Measurements from ENCODE around the gene BPIFB1. TPM values are rescaled to one million over a fixed set of nuclear protein-coding genes. Genes with fewer than 3 reads are reported as not detected.

The BPIFB1 gene
- total and polyA plus RNA-seq, 2 of the 8 experiments (the other 6 are each of a cell fraction or from before 2014, with no cell fraction given): not detected

GRCh38 chr20:33337531-33338165 is 54.6 kb downstream of the BPIFB1 start:
- Histone ChIP-seq H2BK15ac (ENCODE audit: low read length) (no peak overlapping the region), H3K23me2 (ENCODE audit: low read depth, low read length) (peaks cover 6% of the 10 kb centered on the region; the same call in 1 of the 2 replicates), H3K36me3 (ENCODE audit: control insufficient read depth in 2 of 4, insufficient read depth in 4 of 4, low read length in 3 of 4) (no peaks in the 10 kb centered on the region), H2AK5ac (ENCODE audit: low read depth, low read length) (no peak overlapping the region), H3K4me3 (ENCODE audit: extremely low read depth in 1 of 4, insufficient read depth in 2 of 4, low read depth in 3 of 4, low read length in 4 of 4) (no peak overlapping the region), H3K23ac (ENCODE audit: insufficient read length) (no peak overlapping the region), H3K9ac (replicated peaks in 1 of 4; ENCODE audit: extremely low read depth in 1 of 4, low read depth in 3 of 4, low read length in 3 of 4) (no peak overlapping the region), H3K27ac (ENCODE audit: low read depth, low read length) (no peak overlapping the region), H2BK20ac (ENCODE audit: low read length) (no peak overlapping the region), H3K79me1 (ENCODE audit: low read depth, low read length) (no peaks in the 10 kb centered on the region), H2BK12ac (ENCODE audit: low read depth, low read length) (no peak overlapping the region), H2BK120ac (replicated peaks; ENCODE audit: low read depth, low read length) (no peak overlapping the region), H3K4me2 (ENCODE audit: insufficient read depth in 1 of 2, low read depth in 2 of 2, low read length in 2 of 2) (no peak overlapping the region), H3K56ac (replicated peaks; ENCODE audit: insufficient read length, low read depth, low read length) (no peak overlapping the region), H3K9me3 (ENCODE audit: insufficient read depth in 2 of 2, low read depth in 1 of 2, low read length in 1 of 2) (no peaks in the 10 kb centered on the region), H3K4me1 (replicated peaks in 1 of 4; ENCODE audit: control insufficient read depth in 3 of 4, insufficient read depth in 4 of 4, low read length in 3 of 4) (no peaks in the 10 kb centered on the region; a peak in 1 of 7 replicates), H3K4ac (replicated peaks; ENCODE audit: insufficient read length, low read depth, low read length) (no peak overlapping the region), H2AFZ (ENCODE audit: low read length) (no peak overlapping the region), H2BK5ac (ENCODE audit: low read depth, low read length) (no peak overlapping the region), H4K20me1 (replicated peaks in 1 of 2; ENCODE audit: control insufficient read depth in 1 of 2, insufficient read depth in 2 of 2, low read length in 2 of 2) (peaks cover 0 to 2% of the 10 kb centered on the region in 2 experiments), H4K8ac (ENCODE audit: extremely low read depth, insufficient read depth, low read length) (no peak overlapping the region), H4K5ac (ENCODE audit: insufficient read length, low read depth, low read length) (no peak overlapping the region), H3K18ac (ENCODE audit: extremely low read depth, low read length) (no peak overlapping the region), H3K79me2 (ENCODE audit: control insufficient read depth in 1 of 2, insufficient read depth in 2 of 2, low read length in 2 of 2) (no peaks in the 10 kb centered on the region), H3K27me3 (replicated peaks in 1 of 4; ENCODE audit: control insufficient read depth in 3 of 4, extremely low read depth in 1 of 4, insufficient read depth in 3 of 4, low read length in 3 of 4) (no peaks in the 10 kb centered on the region), H4K91ac (replicated peaks; ENCODE audit: insufficient read length, low read length) (no peak overlapping the region), H3K14ac (ENCODE audit: insufficient read length) (no peak overlapping the region)
- FAIRE-seq (no peak), DNase-seq (ENCODE audit: low read depth in 1 of 2, low spot score in 2 of 2) (no peak)
- ChIA-PET CTCF (ENCODE audit: partially characterized antibody) (interaction anchor here (1.0 kb wide), 1 partner anchor 120 kb away, joined by 3 read pairs; no protein-coding TSS in a partner anchor), POLR2A (ENCODE audit: partially characterized antibody) (no interaction called here)
- TF ChIP-seq CHD2 (IDR thresholded peaks at IDR 0.05; ENCODE audit: low read length): no peak
- TF ChIP-seq CEBPB (IDR thresholded peaks at IDR 0.05; ENCODE audit: low read depth, low read length): no peak
- TF ChIP-seq, protein P1, sequence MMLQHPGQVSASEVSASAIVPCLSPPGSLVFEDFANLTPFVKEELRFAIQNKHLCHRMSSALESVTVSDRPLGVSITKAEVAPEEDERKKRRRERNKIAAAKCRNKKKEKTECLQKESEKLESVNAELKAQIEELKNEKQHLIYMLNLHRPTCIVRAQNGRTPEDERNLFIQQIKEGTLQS (IDR thresholded peaks at IDR 0.05; ENCODE audit: insufficient read depth, low read depth, low read length): no peak
- no peak for TF ChIP-seq SIN3A (conservative IDR thresholded peaks at IDR 0.05 in 1 of 2, IDR thresholded peaks at IDR 0.05 in 1 of 2; ENCODE audit: low read depth in 1 of 2, low read length in 2 of 2)
- no peak for TF ChIP-seq MAFK (IDR thresholded peaks at IDR 0.05; ENCODE audit: low read depth, low read length)
- TF ChIP-seq TAF7 (optimal IDR thresholded peaks at IDR 0.05; ENCODE audit: borderline replicate concordance, low read depth, low read length): no peak
- 89 to 100% methylated on average over 1 to 6 of the region's 6 CpGs for WGBS, 2 experiments (ENCODE audit: extremely low coverage in 1 of 2, insufficient coverage in 1 of 2, insufficient read length in 1 of 2, insufficient replicate concordance in 2 of 2, low coverage in 1 of 2, low lambda C conversion rate in 2 of 2, missing lambda C conversion rate in 1 of 2)

All from H1 (cell line).